Vagina (tissue), 2 donors: Measurements from ENCODE around the gene KLF6. TPM values are rescaled to one million over a fixed set of nuclear protein-coding genes. Genes with fewer than 3 reads are reported as not detected.

Experiments used
- DNase-seq, 2 donors: peaks; one replicate each; pipeline ENCODE4 v3.0.0-alpha.2; 2017; ENCODE audit errors: extremely low spot score in 2 of 2
- H3K27ac ChIP-seq: fragments of 200-600 bp; sonication (generic); one replicate; pipeline ENCODE4 v1.5.1; 2019
- H3K27me3 ChIP-seq: fragments of 200-600 bp; sonication (generic); one replicate; pipeline ENCODE4 v1.5.1; 2019
- H3K36me3 ChIP-seq, 2 donors: fragments of 200-600 bp; sonication (generic); one replicate each; pipeline ENCODE4 v1.5.1; 2017 to 2019
- H3K4me1 ChIP-seq: fragments of 200-600 bp; sonication (generic); one replicate; pipeline ENCODE4 v1.5.1; 2019
- H3K4me3 ChIP-seq, 2 donors: fragments of 200-600 bp; sonication (generic); 1 replicate in 1 of 2; 2 replicates in 1 of 2; pipeline ENCODE4 v1.5.1; 2016 to 2019
- H3K9me3 ChIP-seq: fragments of 200-600 bp; sonication (generic); one replicate; pipeline ENCODE4 v1.5.1; 2019
- POLR2A ChIP-seq, 2 donors: fragments of 450-650 bp; IDR thresholded peaks; one replicate each; pipeline ENCODE4 v1.6.1; 2017; ENCODE audit warnings: antibody characterized with exemption in 2 of 2, mild to moderate bottlenecking in 2 of 2, moderate library complexity in 2 of 2
- POLR2AphosphoS5 ChIP-seq, 2 donors: sonication (generic); formaldehyde crosslinking; IDR thresholded peaks; one replicate each; pipeline ENCODE4 v1.9.0; 2017; ENCODE audit warnings: antibody characterized with exemption in 2 of 2, mild to moderate bottlenecking in 2 of 2, low read depth in 1 of 2; ENCODE audit not compliant: insufficient read depth in 1 of 2
- intact Hi-C: fragments of 100-400 bp; cut with DNase I; formaldehyde crosslinking; loops from one replicate; pipeline ENCODE4 v1.15.1; 2023
- total RNA-seq: library from RNA; depleted of rRNA; stranded (reverse); fragments of >200 nt; gene quantifications from one replicate; pipeline ENCODE4 v1.2.3, GENCODE V29; 2016
- TF ChIP-seq, protein P1 (sequence below), 3 experiments: fragments of 450-650 bp in 2 of 3; fragments of 200-600 bp in 1 of 3; sonication (generic) in 1 of 3; IDR thresholded peaks; one replicate each; pipeline ENCODE4 v1.5.1; 2017 to 2019; ENCODE audit warnings: antibody characterized with exemption in 3 of 3, mild to moderate bottlenecking in 2 of 3, moderate library complexity in 2 of 3

Gene KLF6
- total RNA-seq, 1 donor from 2014 or later: 145 TPM

DNA sequence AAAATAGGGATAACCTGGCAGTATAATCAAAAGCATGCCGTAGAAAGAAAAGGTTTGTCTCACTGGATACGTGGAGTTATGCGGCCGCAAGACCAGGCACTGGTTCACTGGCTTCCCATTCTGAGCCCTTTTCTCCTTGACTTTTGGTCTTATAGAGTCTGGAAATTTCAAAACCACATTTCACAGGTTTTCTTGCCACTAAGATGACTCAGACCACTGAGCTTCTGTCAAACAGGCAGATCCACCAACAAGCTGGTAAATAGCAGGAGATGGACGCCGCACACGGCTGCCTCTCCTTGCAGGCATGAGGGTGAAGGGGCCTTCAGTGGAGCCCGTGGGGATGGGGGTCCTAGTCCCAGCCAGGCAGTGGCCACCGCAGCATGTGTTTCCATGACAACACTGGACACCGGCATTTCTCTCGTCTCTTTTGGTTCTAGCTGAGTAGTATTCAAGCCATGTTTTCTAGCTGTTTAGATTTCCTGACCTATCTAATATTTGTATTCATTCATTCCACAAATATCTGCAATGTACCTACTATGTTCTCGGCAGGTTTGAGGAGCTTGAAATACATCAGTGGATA, 55.5 kb downstream of the KLF6 start:
- Histone ChIP-seq H3K27me3 (no peaks in the 10 kb centered on the region), H3K27ac (no peak overlapping the region), H3K9me3 (no peaks in the 10 kb centered on the region), H3K36me3 (no peaks in the 10 kb centered on the region), H3K4me3 (no peak overlapping the region), H3K4me1 (no peaks in the 10 kb centered on the region)
- intact Hi-C loops: no loop called here
- no peak for DNase-seq
- TF ChIP-seq, protein P1, sequence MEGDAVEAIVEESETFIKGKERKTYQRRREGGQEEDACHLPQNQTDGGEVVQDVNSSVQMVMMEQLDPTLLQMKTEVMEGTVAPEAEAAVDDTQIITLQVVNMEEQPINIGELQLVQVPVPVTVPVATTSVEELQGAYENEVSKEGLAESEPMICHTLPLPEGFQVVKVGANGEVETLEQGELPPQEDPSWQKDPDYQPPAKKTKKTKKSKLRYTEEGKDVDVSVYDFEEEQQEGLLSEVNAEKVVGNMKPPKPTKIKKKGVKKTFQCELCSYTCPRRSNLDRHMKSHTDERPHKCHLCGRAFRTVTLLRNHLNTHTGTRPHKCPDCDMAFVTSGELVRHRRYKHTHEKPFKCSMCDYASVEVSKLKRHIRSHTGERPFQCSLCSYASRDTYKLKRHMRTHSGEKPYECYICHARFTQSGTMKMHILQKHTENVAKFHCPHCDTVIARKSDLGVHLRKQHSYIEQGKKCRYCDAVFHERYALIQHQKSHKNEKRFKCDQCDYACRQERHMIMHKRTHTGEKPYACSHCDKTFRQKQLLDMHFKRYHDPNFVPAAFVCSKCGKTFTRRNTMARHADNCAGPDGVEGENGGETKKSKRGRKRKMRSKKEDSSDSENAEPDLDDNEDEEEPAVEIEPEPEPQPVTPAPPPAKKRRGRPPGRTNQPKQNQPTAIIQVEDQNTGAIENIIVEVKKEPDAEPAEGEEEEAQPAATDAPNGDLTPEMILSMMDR (IDR thresholded peaks at IDR 0.05): no peak
- no peak for TF ChIP-seq POLR2A (IDR thresholded peaks at IDR 0.05)
- no peak for TF ChIP-seq POLR2AphosphoS5 (IDR thresholded peaks at IDR 0.05; ENCODE audit: insufficient read depth in 1 of 2, low read depth in 1 of 2)

DNA sequence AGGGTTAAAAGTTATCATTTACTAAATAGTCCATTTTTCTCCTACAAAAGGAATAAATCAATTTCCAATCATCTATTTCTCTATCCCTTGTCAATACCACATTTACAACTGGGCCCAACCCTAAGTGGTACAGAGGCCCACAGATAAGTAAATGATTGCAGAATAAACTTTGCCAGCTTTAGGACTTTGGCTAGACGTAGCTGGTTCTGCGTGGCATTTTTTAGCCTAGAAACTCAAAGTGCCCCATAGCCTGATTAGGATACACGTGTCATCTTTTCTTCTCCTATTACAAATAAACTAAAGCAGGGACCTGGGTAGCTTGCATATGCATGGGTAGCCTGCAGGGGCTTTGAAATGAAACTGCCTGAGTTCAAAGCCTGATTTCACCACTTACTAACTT, 56.4 kb downstream of the KLF6 start:
- H3K36me3 ChIP-seq: no peaks in the 10 kb centered on the region
- no peaks in the 10 kb centered on the region for H3K27me3 ChIP-seq
- H3K9me3 ChIP-seq: no peaks in the 10 kb centered on the region
- DNase-seq: no peak
- no peak overlapping the region for H3K27ac ChIP-seq
- H3K4me3 ChIP-seq: no peak overlapping the region
- intact Hi-C loops: no loop called here
- no peaks in the 10 kb centered on the region for H3K4me1 ChIP-seq
- TF ChIP-seq POLR2AphosphoS5 (IDR thresholded peaks at IDR 0.05; ENCODE audit: insufficient read depth in 1 of 2, low read depth in 1 of 2) (no peak), POLR2A (IDR thresholded peaks at IDR 0.05) (no peak)
- TF ChIP-seq, protein P1 (IDR thresholded peaks at IDR 0.05): no peak

DNA sequence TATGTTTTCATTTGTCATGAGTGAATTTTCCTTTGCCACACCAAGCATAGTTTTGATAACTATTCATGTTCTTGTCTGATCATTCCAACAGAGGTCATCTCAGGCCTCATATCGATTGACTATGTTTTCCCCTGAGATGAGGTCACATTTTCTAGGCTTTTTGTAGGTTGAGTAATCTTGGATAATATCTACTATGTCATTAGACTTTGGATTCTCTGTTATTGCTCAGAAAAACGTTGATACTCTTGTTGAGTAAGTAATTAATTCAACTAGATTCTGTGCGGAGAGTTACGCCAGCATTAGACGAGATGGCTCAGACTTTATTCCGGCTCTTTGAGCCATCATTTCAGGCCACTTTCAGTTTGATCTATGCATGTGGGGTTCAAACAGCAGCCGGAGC, 57.7 kb downstream of the KLF6 start:
- Histone ChIP-seq H3K9me3 (no peaks in the 10 kb centered on the region), H3K36me3 (no peaks in the 10 kb centered on the region), H3K27me3 (no peaks in the 10 kb centered on the region), H3K4me1 (no peaks in the 10 kb centered on the region), H3K27ac (no peak overlapping the region), H3K4me3 (no peak overlapping the region)
- TF ChIP-seq, protein P1 (IDR thresholded peaks at IDR 0.05): no peak
- TF ChIP-seq POLR2AphosphoS5 (IDR thresholded peaks at IDR 0.05; ENCODE audit: insufficient read depth in 1 of 2, low read depth in 1 of 2): no peak
- TF ChIP-seq POLR2A (IDR thresholded peaks at IDR 0.05): no peak
- no peak for DNase-seq
- intact Hi-C loops: no loop called here
